PC-3 (cell line): ENCODE results near the gene TSPEAR. TPM values are rescaled to one million over a fixed set of nuclear protein-coding genes. Genes with fewer than 3 reads are reported as not detected.
"Not testable (repeated sequence)": the region's sequence is repeated elsewhere in the genome, so short reads cannot be mapped to it uniquely, and the experiment has no call there.

Experiments used
- ATAC-seq: fragments of 200-7000 bp; cut with Tn5 transposase; 2 replicates; pipeline ENCODE4 v1.9.1; 2020; ENCODE audit warnings: mild to moderate bottlenecking, moderate library complexity
- BruUV-seq: library from RNA; stranded (reverse); fragments of 400-500 nt; replicated peaks from 2 replicates; lab custom pipeline; 2021; lab: Mats Ljungman, UMichigan
- CTCF ChIA-PET: fragments of 300-600 bp; sonication (Branson Sonifier 250); formaldehyde crosslinking; loops from one replicate; lab custom pipeline; 2022; ENCODE audit warnings: antibody characterized with exemption; lab: Charles Lee
- POLR2A ChIA-PET: fragments of 300-600 bp; sonication (Branson Sonifier 250); formaldehyde crosslinking; loops from one replicate; lab custom pipeline; 2022; ENCODE audit warnings: antibody characterized with exemption; ENCODE audit not compliant: unreplicated experiment; lab: Charles Lee
- DNase-seq: peaks from one replicate; pipeline ENCODE4 v3.0.0-alpha.2; 2015
- H2AFZ ChIP-seq: fragments of 300-600 bp; sonication (generic); 2 replicates; pipeline ENCODE4 v1.6.0; 2016; ENCODE audit warnings: antibody characterized with exemption, low read length
- H3F3A ChIP-seq: fragments of 300-600 bp; sonication (generic); one replicate; pipeline ENCODE4 v1.6.0; 2017; ENCODE audit warnings: antibody characterized with exemption, low read length, control low read depth, mild to moderate bottlenecking; ENCODE audit not compliant: unreplicated experiment
- H3K27ac ChIP-seq: fragments of 300-600 bp; sonication (generic); 2 replicates; pipeline ENCODE4 v1.5.1; 2016; ENCODE audit warnings: mild to moderate bottlenecking, low read length
- H3K27me3 ChIP-seq: fragments of 300-600 bp; sonication (generic); 2 replicates; pipeline ENCODE4 v1.6.1; 2016; ENCODE audit warnings: low read length, mixed read lengths
- H3K36me3 ChIP-seq: fragments of 300-600 bp; sonication (generic); 2 replicates; pipeline ENCODE4 v1.6.1; 2016; ENCODE audit warnings: low read depth, mixed run types, low read length, mixed read lengths
- H3K4me1 ChIP-seq: fragments of 300-600 bp; sonication (generic); 2 replicates; pipeline ENCODE4 v1.5.1; 2016; ENCODE audit warnings: low read length; ENCODE audit not compliant: insufficient read depth
- H3K4me2 ChIP-seq: fragments of 300-600 bp; sonication (generic); 2 replicates; pipeline ENCODE4 v1.6.0; 2016; ENCODE audit warnings: low read length
- H3K4me3 ChIP-seq: fragments of 300-600 bp; sonication (generic); 2 replicates; pipeline ENCODE4 v1.5.1; 2016; ENCODE audit warnings: mild to moderate bottlenecking, low read length, mixed read lengths
- H3K79me2 ChIP-seq: fragments of 300-600 bp; sonication (generic); 2 replicates; pipeline ENCODE4 v1.6.1; 2017; ENCODE audit warnings: low read length, mixed read lengths
- H3K9ac ChIP-seq: fragments of 300-600 bp; sonication (generic); 2 replicates; pipeline ENCODE4 v1.6.0; 2016; ENCODE audit warnings: mild to moderate bottlenecking, low read length
- H3K9me2 ChIP-seq: fragments of 300-600 bp; sonication (generic); replicated peaks from 2 replicates; pipeline ENCODE4 v1.6.1; 2016; ENCODE audit warnings: mixed run types, low read length, mixed read lengths
- H3K9me3 ChIP-seq: fragments of 300-600 bp; sonication (generic); 2 replicates; pipeline ENCODE4 v1.6.1; 2016; ENCODE audit warnings: low read length, mixed read lengths
- H4K20me1 ChIP-seq: fragments of 300-600 bp; sonication (generic); 2 replicates; pipeline ENCODE4 v1.6.1; 2016; ENCODE audit warnings: low read length, mixed read lengths
- CTCF ChIP-seq: fragments of 300-600 bp; sonication (generic); conservative IDR thresholded peaks from 2 replicates; pipeline ENCODE4 v1.5.1; 2017; ENCODE audit warnings: antibody characterized with exemption, low read depth, mild to moderate bottlenecking, low read length
- EZH2 ChIP-seq: fragments of 300-600 bp; sonication (generic); IDR thresholded peaks from one replicate; pipeline ENCODE4 v1.6.1; 2017; ENCODE audit warnings: antibody characterized with exemption, mild to moderate bottlenecking, low read length; ENCODE audit not compliant: unreplicated experiment
- EZH2phosphoT487 ChIP-seq: fragments of 300-600 bp; sonication (generic); IDR thresholded peaks from 2 replicates; pipeline ENCODE4 v1.6.1; 2018; ENCODE audit warnings: mild to moderate bottlenecking, antibody characterized with exemption, low read length, borderline replicate concordance
- intact Hi-C: fragments of 100-400 bp; cut with micrococcal nuclease; formaldehyde crosslinking; loops from 2 replicates; pipeline ENCODE4 v1.9.0; 2023
- total RNA-seq: library from RNA; depleted of rRNA; stranded (reverse); fragments of >200 nt; gene quantifications from 2 replicates; pipeline ENCODE4 v1.2.3, GENCODE V29; 2014

Gene TSPEAR
- total RNA-seq, 1 experiment from 2014 or later = 2.1 TPM

- CTCF ChIA-PET = no interaction called here
- ATAC-seq = no peak
- no TSS peak for BruUV-seq
Measured at GRCh38 chr21:44639331-44639655, 72.1 kb downstream of the TSPEAR start.

GRCh38 chr21:44638506-44639330 lies 72.7 kb downstream of the TSPEAR start:
- intact Hi-C loops, CTCF ChIA-PET, H3K9me3 ChIP-seq, DNase-seq, H3K36me3 ChIP-seq, H3K27me3 ChIP-seq, H4K20me1 ChIP-seq, H3K9me2 ChIP-seq, H3K27ac ChIP-seq, H2AFZ ChIP-seq, H3K4me3 ChIP-seq, H3K4me2 ChIP-seq, ATAC-seq, BruUV-seq, H3K4me1 ChIP-seq, H3F3A ChIP-seq, H3K79me2 ChIP-seq, POLR2A ChIA-PET, H3K9ac ChIP-seq: not testable (repeated sequence)

More at GRCh38 chr21:44639331-44639655, 72.1 kb downstream of the TSPEAR start:
- H3K9me2 ChIP-seq = no peaks in the 10 kb centered on the region
- H3K79me2 ChIP-seq = no peaks in the 10 kb centered on the region
- no peaks in the 10 kb centered on the region for H3K27me3 ChIP-seq
- TF ChIP-seq EZH2 (no peak), EZH2phosphoT487 (no peak), CTCF (no peak)
- no peaks in the 10 kb centered on the region for H4K20me1 ChIP-seq
- no peaks in the 10 kb centered on the region for H3K9me3 ChIP-seq
- no peaks in the 10 kb centered on the region for H3K36me3 ChIP-seq
- intact Hi-C loops = no loop called here
- H3K27ac ChIP-seq = no peak overlapping the region
- POLR2A ChIA-PET = no interaction called here
- no peaks in the 10 kb centered on the region for H3F3A ChIP-seq
- DNase-seq = no peak
- H2AFZ ChIP-seq = no peak overlapping the region
- H3K9ac ChIP-seq = no peak overlapping the region
- H3K4me3 ChIP-seq = no peak overlapping the region
- no peak overlapping the region for H3K4me2 ChIP-seq
- H3K4me1 ChIP-seq = no peaks in the 10 kb centered on the region

- H3K27ac ChIP-seq, H4K20me1 ChIP-seq, H3K27me3 ChIP-seq, intact Hi-C loops, H3K9me2 ChIP-seq, H3K79me2 ChIP-seq, DNase-seq, H3K4me2 ChIP-seq, H3K4me1 ChIP-seq, H3K4me3 ChIP-seq, CTCF ChIA-PET, H3K9me3 ChIP-seq, POLR2A ChIA-PET, BruUV-seq, ATAC-seq, H3K36me3 ChIP-seq, H3F3A ChIP-seq, H3K9ac ChIP-seq, H2AFZ ChIP-seq: not testable (repeated sequence)
Measured at GRCh38 chr21:44637851-44638348, 73.5 kb downstream of the TSPEAR start.
